D721Med (cell line): ENCODE results near the gene MRPL20.
"Not testable (repeated sequence)": the region's sequence is repeated elsewhere in the genome, so short reads cannot be mapped to it uniquely, and the experiment has no call there.

Experiments used
- DNase-seq: peaks from one replicate; pipeline ENCODE4 v3.0.0; 2011; ENCODE audit warnings: low spot score; ENCODE audit not compliant: insufficient read length
- FAIRE-seq: peaks from 2 replicates; lab custom pipeline; 2011; peaks lifted over from hg19 to GRCh38; lab: Jason Lieb, UNC
- TF ChIP-seq, protein P1 (sequence below): IDR thresholded peaks from 2 replicates; pipeline ENCODE4 v1.5.1; 2012; ENCODE audit warnings: mild to moderate bottlenecking, control low read depth; ENCODE audit not compliant: insufficient read depth; ENCODE audit errors: missing control alignments

MRPL20 gene

GRCh38 chr1:1371364-1371745, 35.7 kb downstream of the MRPL20 start:
- DNase-seq (no peak), FAIRE-seq (no peak)
- TF ChIP-seq, protein P1, sequence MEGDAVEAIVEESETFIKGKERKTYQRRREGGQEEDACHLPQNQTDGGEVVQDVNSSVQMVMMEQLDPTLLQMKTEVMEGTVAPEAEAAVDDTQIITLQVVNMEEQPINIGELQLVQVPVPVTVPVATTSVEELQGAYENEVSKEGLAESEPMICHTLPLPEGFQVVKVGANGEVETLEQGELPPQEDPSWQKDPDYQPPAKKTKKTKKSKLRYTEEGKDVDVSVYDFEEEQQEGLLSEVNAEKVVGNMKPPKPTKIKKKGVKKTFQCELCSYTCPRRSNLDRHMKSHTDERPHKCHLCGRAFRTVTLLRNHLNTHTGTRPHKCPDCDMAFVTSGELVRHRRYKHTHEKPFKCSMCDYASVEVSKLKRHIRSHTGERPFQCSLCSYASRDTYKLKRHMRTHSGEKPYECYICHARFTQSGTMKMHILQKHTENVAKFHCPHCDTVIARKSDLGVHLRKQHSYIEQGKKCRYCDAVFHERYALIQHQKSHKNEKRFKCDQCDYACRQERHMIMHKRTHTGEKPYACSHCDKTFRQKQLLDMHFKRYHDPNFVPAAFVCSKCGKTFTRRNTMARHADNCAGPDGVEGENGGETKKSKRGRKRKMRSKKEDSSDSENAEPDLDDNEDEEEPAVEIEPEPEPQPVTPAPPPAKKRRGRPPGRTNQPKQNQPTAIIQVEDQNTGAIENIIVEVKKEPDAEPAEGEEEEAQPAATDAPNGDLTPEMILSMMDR = no peak

- FAIRE-seq (no peak), DNase-seq (no peak)
- TF ChIP-seq, protein P1 = no peak
These were observed 36.3 kb downstream of the MRPL20 start for GRCh38 chr1:1370771-1371300.

- not testable (repeated sequence) for DNase-seq, FAIRE-seq
These were observed 37.0 kb downstream of the MRPL20 start for GRCh38 chr1:1370094-1370493.

- FAIRE-seq = no peak
- TF ChIP-seq, protein P1 = no peak
- no peak for DNase-seq
These were observed 39.8 kb downstream of the MRPL20 start for GRCh38 chr1:1367315-1367714.

GRCh38 chr1:1366699-1367066, 40.4 kb downstream of the MRPL20 start:
- no peak for DNase-seq

DNA sequence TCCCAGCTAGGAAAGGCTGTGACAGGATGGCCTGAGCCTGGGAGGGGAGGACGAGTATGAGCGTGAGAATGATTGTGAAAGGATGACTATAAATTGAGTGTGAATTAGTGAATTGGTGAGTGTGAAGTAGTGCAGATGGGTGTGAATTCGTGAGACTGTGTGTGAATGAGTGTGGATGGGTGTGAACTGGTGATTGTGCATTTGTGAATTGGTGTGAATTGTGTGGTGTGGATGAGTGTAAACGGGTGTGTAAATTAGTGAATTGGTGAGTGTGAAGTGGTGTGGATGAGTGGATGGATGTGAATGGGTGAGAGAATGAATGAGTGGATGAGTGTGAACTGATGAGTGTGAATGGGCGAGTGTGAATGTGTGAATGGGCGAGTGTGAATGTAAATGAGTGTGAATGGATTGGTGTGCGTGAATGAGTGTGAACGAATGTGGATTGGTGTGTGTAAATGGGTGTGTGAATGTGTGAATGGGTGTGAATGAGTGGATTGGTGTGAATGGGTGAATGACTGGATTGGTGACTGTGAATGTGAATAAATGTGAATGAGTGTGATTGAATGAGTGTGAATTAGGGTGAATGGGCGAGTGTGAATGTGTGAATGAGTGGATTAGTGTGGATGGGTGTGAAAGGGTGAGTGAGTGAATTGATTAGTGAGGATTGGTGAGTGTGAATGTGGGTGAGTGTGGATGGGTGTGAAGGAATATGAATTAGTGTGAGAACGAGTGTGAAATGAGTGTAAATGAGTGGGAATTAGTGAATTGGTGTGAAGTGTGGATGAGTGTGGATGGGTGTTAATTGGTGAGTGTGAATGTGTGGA, 41.0 kb downstream of the MRPL20 start:
- FAIRE-seq = no peak
- TF ChIP-seq, protein P1 = no peak
- DNase-seq = no peak

More at GRCh38 chr1:1366699-1367066, 40.4 kb downstream of the MRPL20 start:
- TF ChIP-seq, protein P1 = no peak
- no peak for FAIRE-seq

DNA sequence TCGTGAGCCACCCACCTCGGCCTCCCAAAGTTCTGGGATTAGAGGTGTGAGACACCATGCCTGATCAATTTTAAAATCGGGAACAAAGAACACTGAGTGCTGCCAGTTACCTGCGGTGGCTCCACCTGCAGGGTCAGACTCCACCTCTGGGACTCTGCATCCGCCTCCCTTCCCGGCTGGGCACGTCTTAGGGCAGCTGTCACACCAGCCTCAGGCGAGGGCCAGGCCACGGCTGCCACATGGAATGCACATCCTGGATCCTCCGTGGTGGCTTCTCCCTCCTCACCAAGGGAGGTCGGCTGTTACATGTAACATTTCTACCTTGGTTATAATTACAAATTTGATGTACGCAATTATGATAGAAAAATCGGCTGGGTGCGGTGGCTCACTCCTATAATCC, 42.8 kb downstream of the MRPL20 start:
- FAIRE-seq = no peak
- no peak for DNase-seq
- TF ChIP-seq, protein P1 = no peak
